HL-60 (cell line): ENCODE data around the gene EDARADD.
"Not testable (repeated sequence)": the region's sequence is repeated elsewhere in the genome, so short reads cannot be mapped to it uniquely, and the experiment has no call there.

ENCODE experiments used
- DNase-seq, 2 experiments: peaks; one replicate each; pipeline ENCODE4 v3.0.0-alpha.2; 2010 to 2020; ENCODE audit warnings: low read depth in 1 of 2, low spot score in 1 of 2
- H3K27ac ChIP-seq: fragments of 250-450 bp; sonication (Bioruptor Pico); replicated peaks from 2 replicates; pipeline ENCODE4 v1.5.1; 2020; ENCODE audit warnings: mild to moderate bottlenecking, moderate library complexity
- H3K27me3 ChIP-seq: fragments of 250-450 bp; sonication (Bioruptor Pico); 2 replicates; pipeline ENCODE4 v1.5.1; 2021; ENCODE audit warnings: mild to moderate bottlenecking, moderate library complexity; ENCODE audit not compliant: insufficient read depth, poor library complexity, severe bottlenecking
- H3K4me3 ChIP-seq: replicated peaks from 2 replicates; pipeline ENCODE4 v1.5.1; 2011; ENCODE audit warnings: mild to moderate bottlenecking, control low read depth, low read length; ENCODE audit not compliant: insufficient read depth
- CTCF ChIP-seq: IDR thresholded peaks from one replicate; pipeline ENCODE4 v1.5.1; 2011; ENCODE audit warnings: low read length, control low read depth, inconsistent platforms; ENCODE audit not compliant: insufficient read depth
- GABPA ChIP-seq: IDR thresholded peaks from 2 replicates; pipeline ENCODE4 v1.6.1; 2012; ENCODE audit warnings: low read depth
- POLR2AphosphoS5 ChIP-seq: IDR thresholded peaks from 2 replicates; pipeline ENCODE4 v1.6.1; 2012; ENCODE audit warnings: low read depth
- SPI1 ChIP-seq: IDR thresholded peaks from 2 replicates; pipeline ENCODE4 v1.6.1; 2012; ENCODE audit warnings: low read depth, mild to moderate bottlenecking, borderline replicate concordance
- TF ChIP-seq, protein P1 (sequence below): IDR thresholded peaks from 2 replicates; pipeline ENCODE4 v1.6.1; 2012; ENCODE audit warnings: low read depth; ENCODE audit not compliant: insufficient replicate concordance

EDARADD gene

GRCh38 chr1:236476019-236476418 is 81.9 kb downstream of the EDARADD start:
- no peak for DNase-seq
- H3K27ac ChIP-seq: no peak overlapping the region
- TF ChIP-seq POLR2AphosphoS5 (no peak), CTCF (no peak), SPI1 (no peak), GABPA (no peak)
- TF ChIP-seq, protein P1, sequence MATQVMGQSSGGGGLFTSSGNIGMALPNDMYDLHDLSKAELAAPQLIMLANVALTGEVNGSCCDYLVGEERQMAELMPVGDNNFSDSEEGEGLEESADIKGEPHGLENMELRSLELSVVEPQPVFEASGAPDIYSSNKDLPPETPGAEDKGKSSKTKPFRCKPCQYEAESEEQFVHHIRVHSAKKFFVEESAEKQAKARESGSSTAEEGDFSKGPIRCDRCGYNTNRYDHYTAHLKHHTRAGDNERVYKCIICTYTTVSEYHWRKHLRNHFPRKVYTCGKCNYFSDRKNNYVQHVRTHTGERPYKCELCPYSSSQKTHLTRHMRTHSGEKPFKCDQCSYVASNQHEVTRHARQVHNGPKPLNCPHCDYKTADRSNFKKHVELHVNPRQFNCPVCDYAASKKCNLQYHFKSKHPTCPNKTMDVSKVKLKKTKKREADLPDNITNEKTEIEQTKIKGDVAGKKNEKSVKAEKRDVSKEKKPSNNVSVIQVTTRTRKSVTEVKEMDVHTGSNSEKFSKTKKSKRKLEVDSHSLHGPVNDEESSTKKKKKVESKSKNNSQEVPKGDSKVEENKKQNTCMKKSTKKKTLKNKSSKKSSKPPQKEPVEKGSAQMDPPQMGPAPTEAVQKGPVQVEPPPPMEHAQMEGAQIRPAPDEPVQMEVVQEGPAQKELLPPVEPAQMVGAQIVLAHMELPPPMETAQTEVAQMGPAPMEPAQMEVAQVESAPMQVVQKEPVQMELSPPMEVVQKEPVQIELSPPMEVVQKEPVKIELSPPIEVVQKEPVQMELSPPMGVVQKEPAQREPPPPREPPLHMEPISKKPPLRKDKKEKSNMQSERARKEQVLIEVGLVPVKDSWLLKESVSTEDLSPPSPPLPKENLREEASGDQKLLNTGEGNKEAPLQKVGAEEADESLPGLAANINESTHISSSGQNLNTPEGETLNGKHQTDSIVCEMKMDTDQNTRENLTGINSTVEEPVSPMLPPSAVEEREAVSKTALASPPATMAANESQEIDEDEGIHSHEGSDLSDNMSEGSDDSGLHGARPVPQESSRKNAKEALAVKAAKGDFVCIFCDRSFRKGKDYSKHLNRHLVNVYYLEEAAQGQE: no peak
- no peak overlapping the region for H3K4me3 ChIP-seq
- H3K27me3 ChIP-seq: peaks cover 3% of the 10 kb centered on the region

GRCh38 chr1:236480758-236481436 is 86.8 kb downstream of the EDARADD start:
- TF ChIP-seq SPI1 (no peak), POLR2AphosphoS5 (no peak)

GRCh38 chr1:236484310-236484971 is 90.4 kb downstream of the EDARADD start:
- Histone ChIP-seq H3K27ac (no peak overlapping the region), H3K4me3 (no peak overlapping the region), H3K27me3 (no peaks in the 10 kb centered on the region)
- TF ChIP-seq, protein P1: no peak
- TF ChIP-seq POLR2AphosphoS5 (no peak), CTCF (no peak), SPI1 (no peak), GABPA (no peak)
- DNase-seq: no peak

More at GRCh38 chr1:236480758-236481436, 86.8 kb downstream of the EDARADD start:
- H3K4me3 ChIP-seq: no peak overlapping the region
- DNase-seq: no peak
- no peak overlapping the region for H3K27ac ChIP-seq
- H3K27me3 ChIP-seq: no peaks in the 10 kb centered on the region

DNA sequence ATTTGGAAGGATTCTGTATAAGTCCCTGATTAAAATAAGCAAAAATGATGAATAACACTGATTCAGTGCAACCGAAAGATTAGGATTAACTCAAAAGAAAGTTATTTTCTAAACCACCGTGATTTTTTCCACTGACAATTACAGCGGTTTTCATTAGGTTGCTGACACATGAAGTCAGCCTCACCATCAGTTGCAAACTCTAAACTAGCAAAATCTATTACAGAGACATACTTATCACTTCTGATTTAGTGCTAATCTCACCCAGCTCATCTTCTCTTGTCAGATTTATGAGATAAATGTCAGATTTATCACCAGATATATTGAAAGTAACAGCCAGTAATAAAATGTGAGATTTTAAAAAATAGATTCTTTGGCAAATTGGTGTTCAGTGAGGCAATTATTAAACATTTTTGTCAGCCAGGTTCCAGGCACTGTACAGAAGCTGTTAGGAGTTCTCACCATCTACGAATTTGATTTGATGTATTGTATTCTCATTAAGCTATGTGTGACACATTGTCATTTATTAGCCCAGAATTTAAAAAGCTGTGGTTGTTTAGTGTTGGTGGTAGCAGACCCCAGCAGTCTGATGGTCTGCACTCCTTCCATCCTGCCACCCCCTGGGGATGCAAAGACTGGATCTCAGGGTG is 92.4 kb downstream of the EDARADD start:
- H3K27me3 ChIP-seq: no peaks in the 10 kb centered on the region
- TF ChIP-seq CTCF (no peak), POLR2AphosphoS5 (no peak), SPI1 (no peak)

DNA sequence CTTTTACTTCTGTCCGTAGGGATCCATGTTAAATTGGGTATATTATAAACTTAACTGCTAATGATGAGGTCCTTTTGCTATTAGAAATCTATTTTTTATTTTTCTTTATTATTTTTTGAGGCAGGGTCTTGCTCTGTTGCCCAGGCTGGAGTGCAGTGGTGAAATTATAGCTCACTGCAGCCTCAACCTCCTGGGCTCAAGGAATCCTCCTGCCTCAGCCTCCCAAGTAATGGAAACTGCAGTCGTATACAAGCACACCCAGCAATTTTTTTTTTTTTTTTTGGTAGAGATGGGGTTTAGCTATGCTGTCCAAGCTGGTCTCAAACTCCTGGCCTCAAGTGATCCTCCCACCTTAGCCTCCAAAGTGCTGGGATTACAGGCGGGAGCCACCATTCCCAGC is 95.1 kb downstream of the EDARADD start:
- not testable (repeated sequence) for H3K4me3 ChIP-seq, H3K27ac ChIP-seq, DNase-seq, H3K27me3 ChIP-seq

More for the DNA sequence above, 92.4 kb downstream of the EDARADD start:
- Histone ChIP-seq H3K27ac (no peak overlapping the region), H3K4me3 (no peak overlapping the region)
- no peak for DNase-seq
